WTC11 (cell line): Measurements from ENCODE around the gene TSSC4. TPM values are rescaled to one million over a fixed set of nuclear protein-coding genes. Genes with fewer than 3 reads are reported as not detected.
A peak's percentile ranks its signal among the peaks of the same experiment; 100 is the strongest.

Source experiments
- ATAC-seq: fragments of 200-7000 bp; cut with Tn5 transposase; 2 replicates; pipeline ENCODE4 v1.10.0; 2021; ENCODE audit warnings: mild to moderate bottlenecking, moderate library complexity
- CTCF ChIA-PET: fragments of 300-600 bp; sonication (Branson Sonifier 250); formaldehyde crosslinking; loops from one replicate; lab custom pipeline; 2021; ENCODE audit warnings: antibody characterized with exemption; lab: Charles Lee
- POLR2A ChIA-PET: fragments of 350-600 bp; sonication (Branson Sonifier 250); formaldehyde crosslinking; loops from one replicate; lab custom pipeline; 2021; ENCODE audit warnings: antibody characterized with exemption; lab: Charles Lee
- DNase-seq: peaks from one replicate; pipeline ENCODE4 v3.0.0; 2021; ENCODE audit warnings: low spot score
- H3K27ac Mint-ChIP-seq: 2 replicates; pipeline ENCODE4 v1.8.0; 2021; ENCODE audit warnings: mixed read lengths
- H3K27me3 Mint-ChIP-seq: 2 replicates; pipeline ENCODE4 v1.8.0; 2021; ENCODE audit warnings: low read depth, mild to moderate bottlenecking, moderate library complexity, mixed read lengths
- H3K36me3 Mint-ChIP-seq: 2 replicates; pipeline ENCODE4 v1.8.0; 2021; ENCODE audit warnings: mixed read lengths
- H3K4me1 Mint-ChIP-seq: 2 replicates; pipeline ENCODE4 v1.8.0; 2022; ENCODE audit warnings: mixed read lengths
- H3K4me3 Mint-ChIP-seq: 2 replicates; pipeline ENCODE4 v1.8.0; 2021; ENCODE audit warnings: mild to moderate bottlenecking, moderate library complexity, mixed read lengths
- H3K9me3 Mint-ChIP-seq: 2 replicates; pipeline ENCODE4 v1.8.0; 2021; ENCODE audit warnings: mixed read lengths
- ATF1 ChIP-seq: sonication (generic); formaldehyde crosslinking; IDR thresholded peaks from 2 replicates; pipeline ENCODE4 v1.8.1; 2023; ENCODE audit warnings: mild to moderate bottlenecking, moderate library complexity, missing genetic modification reagents
- EMX1 ChIP-seq: fragments of 250-450 bp; sonication (Bioruptor Pico); IDR thresholded peaks from 2 replicates; pipeline ENCODE4 v1.8.0; 2021; ENCODE audit warnings: mild to moderate bottlenecking
- GRHL2 ChIP-seq: fragments of 250-450 bp; sonication (Bioruptor Pico); IDR thresholded peaks from 2 replicates; pipeline ENCODE4 v1.8.0; 2022; ENCODE audit warnings: mild to moderate bottlenecking, moderate library complexity; ENCODE audit not compliant: insufficient replicate concordance, severe bottlenecking
- IRF2 ChIP-seq: sonication (generic); formaldehyde crosslinking; IDR thresholded peaks from 2 replicates; pipeline ENCODE4 v1.8.0; 2022; ENCODE audit warnings: low read depth, missing genetic modification reagents, borderline replicate concordance
- JAZF1 ChIP-seq: fragments of 250-450 bp; sonication (Bioruptor Pico); IDR thresholded peaks from 2 replicates; pipeline ENCODE4 v1.9.0; 2021; ENCODE audit warnings: moderate library complexity, mild to moderate bottlenecking, inconsistent platforms
- KAT7 ChIP-seq: sonication (generic); formaldehyde crosslinking; IDR thresholded peaks from 2 replicates; pipeline ENCODE4 v1.8.1; 2023; ENCODE audit warnings: missing genetic modification reagents, mild to moderate bottlenecking, borderline replicate concordance
- MXD4 ChIP-seq: fragments of 250-450 bp; sonication (Bioruptor Pico); IDR thresholded peaks from 2 replicates; pipeline ENCODE4 v1.8.0; 2021; ENCODE audit warnings: mild to moderate bottlenecking, moderate library complexity, borderline replicate concordance
- NFE2L1 ChIP-seq: sonication (generic); formaldehyde crosslinking; IDR thresholded peaks from 2 replicates; pipeline ENCODE4 v1.8.1; 2023; ENCODE audit warnings: missing genetic modification reagents
- NR3C1 ChIP-seq: sonication (generic); formaldehyde crosslinking; conservative IDR thresholded peaks from 2 replicates; pipeline ENCODE4 v1.8.1; 2023; ENCODE audit warnings: low read depth, mild to moderate bottlenecking, missing genetic modification reagents
- TEAD4 ChIP-seq: sonication (generic); formaldehyde crosslinking; IDR thresholded peaks from 2 replicates; pipeline ENCODE4 v1.8.0; 2022; ENCODE audit warnings: mild to moderate bottlenecking, missing genetic modification reagents
- ZNF219 ChIP-seq: sonication (generic); formaldehyde crosslinking; IDR thresholded peaks from 2 replicates; pipeline ENCODE4 v1.8.0; 2023; ENCODE audit warnings: missing genetic modification reagents, mild to moderate bottlenecking, borderline replicate concordance
- ZNF317 ChIP-seq: sonication (generic); formaldehyde crosslinking; IDR thresholded peaks from 2 replicates; pipeline ENCODE4 v1.8.1; 2023; ENCODE audit warnings: low read depth, mild to moderate bottlenecking, moderate library complexity, missing genetic modification reagents, borderline replicate concordance
- ZNF396 ChIP-seq: fragments of 250-450 bp; sonication (Bioruptor Pico); IDR thresholded peaks from 2 replicates; pipeline ENCODE4 v1.8.0; 2021; ENCODE audit warnings: mild to moderate bottlenecking, moderate library complexity, borderline replicate concordance
- ZNF416 ChIP-seq: fragments of 250-450 bp; sonication (Bioruptor Pico); IDR thresholded peaks from 2 replicates; pipeline ENCODE4 v1.9.0; 2021; ENCODE audit warnings: mild to moderate bottlenecking, inconsistent platforms
- ZNF423 ChIP-seq: fragments of 250-450 bp; sonication (Bioruptor Pico); IDR thresholded peaks from 2 replicates; pipeline ENCODE4 v2.1.2; 2022; ENCODE audit warnings: mild to moderate bottlenecking, moderate library complexity
- total RNA-seq: library from RNA; stranded (reverse); gene quantifications from 3 replicates; pipeline ENCODE4 v1.2.3, GENCODE V29; 2021
- TF ChIP-seq, protein P1 (sequence below): fragments of 200-600 bp; IDR thresholded peaks from 2 replicates; pipeline ENCODE4 v1.8.0; 2022; ENCODE audit warnings: antibody characterized with exemption
- TF ChIP-seq, protein P2 (sequence below): sonication (generic); formaldehyde crosslinking; IDR thresholded peaks from 2 replicates; pipeline ENCODE4 v1.8.1; 2023; ENCODE audit warnings: mild to moderate bottlenecking, moderate library complexity, missing genetic modification reagents
- TF ChIP-seq, protein P3 (sequence below): sonication (generic); formaldehyde crosslinking; IDR thresholded peaks from 2 replicates; pipeline ENCODE4 v1.8.0; 2022; ENCODE audit warnings: mild to moderate bottlenecking, missing genetic modification reagents
- TF ChIP-seq, protein P4 (sequence below): sonication (generic); formaldehyde crosslinking; IDR thresholded peaks from 2 replicates; pipeline ENCODE4 v1.8.1; 2022; ENCODE audit warnings: low read depth, mild to moderate bottlenecking, moderate library complexity, missing genetic modification reagents, borderline replicate concordance
- TF ChIP-seq, protein P5 (sequence below): fragments of 250-450 bp; sonication (Bioruptor Pico); IDR thresholded peaks from 2 replicates; pipeline ENCODE4 v1.9.0; 2021; ENCODE audit warnings: mild to moderate bottlenecking
- TF ChIP-seq, protein P6 (sequence below): fragments of 250-450 bp; sonication (Bioruptor Pico); conservative IDR thresholded peaks from 2 replicates; pipeline ENCODE4 v1.9.0; 2021; ENCODE audit warnings: mild to moderate bottlenecking

Gene TSSC4
- total RNA-seq, 1 experiment from 2014 or later, result 41.4 TPM

DNA sequence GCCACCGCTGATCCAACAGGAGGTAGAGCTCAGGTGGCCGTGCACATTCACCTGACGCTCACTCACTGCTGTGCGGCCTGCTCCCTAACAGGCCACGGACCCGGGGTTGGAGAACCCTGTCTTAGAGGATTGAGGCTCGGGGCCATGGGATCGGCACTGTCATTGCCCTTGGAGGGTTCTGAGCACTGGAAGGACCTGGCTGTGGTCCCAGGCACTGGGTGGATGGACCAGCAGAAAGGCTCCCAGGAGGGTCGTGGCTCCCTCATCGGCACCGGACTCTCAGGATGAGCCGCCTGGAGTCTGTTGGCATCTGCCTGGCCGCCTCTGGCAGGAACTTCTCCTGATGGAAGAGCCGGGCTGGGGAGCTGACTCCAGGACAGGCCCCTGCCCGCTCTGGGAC, 50.8 kb downstream of the TSSC4 start (continued):
- TF ChIP-seq, protein P1, sequence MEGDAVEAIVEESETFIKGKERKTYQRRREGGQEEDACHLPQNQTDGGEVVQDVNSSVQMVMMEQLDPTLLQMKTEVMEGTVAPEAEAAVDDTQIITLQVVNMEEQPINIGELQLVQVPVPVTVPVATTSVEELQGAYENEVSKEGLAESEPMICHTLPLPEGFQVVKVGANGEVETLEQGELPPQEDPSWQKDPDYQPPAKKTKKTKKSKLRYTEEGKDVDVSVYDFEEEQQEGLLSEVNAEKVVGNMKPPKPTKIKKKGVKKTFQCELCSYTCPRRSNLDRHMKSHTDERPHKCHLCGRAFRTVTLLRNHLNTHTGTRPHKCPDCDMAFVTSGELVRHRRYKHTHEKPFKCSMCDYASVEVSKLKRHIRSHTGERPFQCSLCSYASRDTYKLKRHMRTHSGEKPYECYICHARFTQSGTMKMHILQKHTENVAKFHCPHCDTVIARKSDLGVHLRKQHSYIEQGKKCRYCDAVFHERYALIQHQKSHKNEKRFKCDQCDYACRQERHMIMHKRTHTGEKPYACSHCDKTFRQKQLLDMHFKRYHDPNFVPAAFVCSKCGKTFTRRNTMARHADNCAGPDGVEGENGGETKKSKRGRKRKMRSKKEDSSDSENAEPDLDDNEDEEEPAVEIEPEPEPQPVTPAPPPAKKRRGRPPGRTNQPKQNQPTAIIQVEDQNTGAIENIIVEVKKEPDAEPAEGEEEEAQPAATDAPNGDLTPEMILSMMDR, result no peak
- TF ChIP-seq ZNF423 (CRISPR knock-in tag) (no peak), ZNF416 (no peak), TEAD4 (CRISPR knock-in tag) (no peak)
- TF ChIP-seq, protein P2, sequence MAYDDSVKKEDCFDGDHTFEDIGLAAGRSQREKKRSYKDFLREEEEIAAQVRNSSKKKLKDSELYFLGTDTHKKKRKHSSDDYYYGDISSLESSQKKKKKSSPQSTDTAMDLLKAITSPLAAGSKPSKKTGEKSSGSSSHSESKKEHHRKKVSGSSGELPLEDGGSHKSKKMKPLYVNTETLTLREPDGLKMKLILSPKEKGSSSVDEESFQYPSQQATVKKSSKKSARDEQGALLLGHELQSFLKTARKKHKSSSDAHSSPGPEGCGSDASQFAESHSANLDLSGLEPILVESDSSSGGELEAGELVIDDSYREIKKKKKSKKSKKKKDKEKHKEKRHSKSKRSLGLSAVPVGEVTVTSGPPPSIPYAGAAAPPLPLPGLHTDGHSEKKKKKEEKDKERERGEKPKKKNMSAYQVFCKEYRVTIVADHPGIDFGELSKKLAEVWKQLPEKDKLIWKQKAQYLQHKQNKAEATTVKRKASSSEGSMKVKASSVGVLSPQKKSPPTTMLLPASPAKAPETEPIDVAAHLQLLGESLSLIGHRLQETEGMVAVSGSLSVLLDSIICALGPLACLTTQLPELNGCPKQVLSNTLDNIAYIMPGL (CRISPR knock-in tag), result no peak
- TF ChIP-seq, all 79 proteins: peak for 0

DNA sequence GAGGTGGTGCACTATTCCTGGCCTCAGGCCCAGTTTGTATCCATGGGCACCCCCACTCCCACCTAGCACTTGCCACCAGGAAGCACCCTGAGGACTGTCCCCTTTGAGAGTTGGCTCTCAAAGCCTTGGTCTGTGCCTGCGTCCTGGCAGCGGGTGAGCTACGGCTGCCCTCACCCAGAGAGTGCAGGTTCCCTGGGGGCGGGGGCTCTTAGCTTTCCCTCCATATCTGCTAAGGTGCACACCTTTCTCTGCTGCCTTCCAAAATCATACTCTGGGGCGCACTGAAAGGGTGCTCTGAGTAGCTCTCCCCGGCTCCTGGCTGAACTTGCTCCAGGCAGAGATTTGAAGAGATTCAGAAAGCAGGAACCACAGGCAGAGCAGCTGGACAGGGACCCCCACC, 51.4 kb downstream of the TSSC4 start:
- H3K27me3 Mint-ChIP-seq, result peaks cover 96% of the 10 kb centered on the region
- CTCF ChIA-PET, result interaction anchor here (0.9 kb wide), 1 partner anchor 79 kb away, joined by 5 read pairs; no protein-coding TSS in a partner anchor

DNA sequence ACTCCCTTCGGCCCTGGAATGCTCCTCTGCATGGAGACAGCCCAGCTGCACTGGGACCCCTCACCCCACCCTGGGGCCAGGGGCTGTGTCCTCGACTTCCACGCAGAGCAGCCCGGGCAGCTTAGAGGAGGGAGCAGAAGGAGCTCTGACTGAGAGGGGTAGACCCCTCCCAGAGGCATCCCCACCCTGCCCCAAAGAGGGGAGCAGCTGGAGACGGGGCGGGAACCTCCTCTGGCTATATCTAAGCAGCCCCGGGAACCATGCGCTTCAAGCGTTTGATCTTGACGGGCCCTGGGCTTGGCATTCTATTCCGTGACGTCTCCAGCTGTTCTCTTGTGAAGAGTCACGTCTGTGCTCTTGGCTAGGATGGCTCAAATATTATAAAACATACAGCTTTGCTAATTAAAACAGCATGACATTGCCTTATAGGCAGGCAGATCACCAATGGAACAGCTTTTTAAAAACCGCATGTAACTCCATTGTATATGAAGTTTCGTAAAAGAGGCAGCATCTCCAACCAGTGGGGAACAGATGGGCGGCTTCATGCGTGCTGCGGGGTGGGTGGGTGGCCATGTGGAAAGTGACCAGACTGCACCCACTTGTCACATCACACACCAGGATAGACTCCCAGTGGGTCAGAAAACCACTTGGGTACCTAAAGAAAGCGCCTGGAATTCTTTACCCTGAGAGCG, 51.9 kb downstream of the TSSC4 start:
- no peak overlapping the region for H3K4me3 Mint-ChIP-seq
- no peaks in the 10 kb centered on the region for H3K9me3 Mint-ChIP-seq
- DNase-seq (peak; percentile 8), ATAC-seq (no peak)
- H3K27me3 Mint-ChIP-seq, result peaks cover 96% of the 10 kb centered on the region
- H3K4me1 Mint-ChIP-seq, result no peaks in the 10 kb centered on the region
- ChIA-PET CTCF (interaction anchor here (0.9 kb wide), 1 partner anchor 79 kb away, joined by 5 read pairs; no protein-coding TSS in a partner anchor), POLR2A (no interaction called here)
- no peak overlapping the region for H3K27ac Mint-ChIP-seq
- no peaks in the 10 kb centered on the region for H3K36me3 Mint-ChIP-seq
- TF ChIP-seq IRF2 (CRISPR knock-in tag) (no peak), MXD4 (no peak), EMX1 (CRISPR knock-in tag) (no peak), KAT7 (CRISPR knock-in tag) (no peak), ZNF423 (CRISPR knock-in tag) (no peak), JAZF1 (CRISPR knock-in tag) (no peak), NFE2L1 (CRISPR knock-in tag) (no peak), ATF1 (CRISPR knock-in tag) (no peak)
- TF ChIP-seq, protein P3, sequence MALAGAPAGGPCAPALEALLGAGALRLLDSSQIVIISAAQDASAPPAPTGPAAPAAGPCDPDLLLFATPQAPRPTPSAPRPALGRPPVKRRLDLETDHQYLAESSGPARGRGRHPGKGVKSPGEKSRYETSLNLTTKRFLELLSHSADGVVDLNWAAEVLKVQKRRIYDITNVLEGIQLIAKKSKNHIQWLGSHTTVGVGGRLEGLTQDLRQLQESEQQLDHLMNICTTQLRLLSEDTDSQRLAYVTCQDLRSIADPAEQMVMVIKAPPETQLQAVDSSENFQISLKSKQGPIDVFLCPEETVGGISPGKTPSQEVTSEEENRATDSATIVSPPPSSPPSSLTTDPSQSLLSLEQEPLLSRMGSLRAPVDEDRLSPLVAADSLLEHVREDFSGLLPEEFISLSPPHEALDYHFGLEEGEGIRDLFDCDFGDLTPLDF (CRISPR knock-in tag), result no peak
- TF ChIP-seq, protein P4, sequence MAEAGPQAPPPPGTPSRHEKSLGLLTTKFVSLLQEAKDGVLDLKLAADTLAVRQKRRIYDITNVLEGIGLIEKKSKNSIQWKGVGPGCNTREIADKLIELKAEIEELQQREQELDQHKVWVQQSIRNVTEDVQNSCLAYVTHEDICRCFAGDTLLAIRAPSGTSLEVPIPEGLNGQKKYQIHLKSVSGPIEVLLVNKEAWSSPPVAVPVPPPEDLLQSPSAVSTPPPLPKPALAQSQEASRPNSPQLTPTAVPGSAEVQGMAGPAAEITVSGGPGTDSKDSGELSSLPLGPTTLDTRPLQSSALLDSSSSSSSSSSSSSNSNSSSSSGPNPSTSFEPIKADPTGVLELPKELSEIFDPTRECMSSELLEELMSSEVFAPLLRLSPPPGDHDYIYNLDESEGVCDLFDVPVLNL, result no peak

More for the DNA sequence above, 51.4 kb downstream of the TSSC4 start:
- ATAC-seq, result no peak
- no peak overlapping the region for H3K27ac Mint-ChIP-seq
- no peak overlapping the region for H3K4me3 Mint-ChIP-seq
- no peaks in the 10 kb centered on the region for H3K36me3 Mint-ChIP-seq
- POLR2A ChIA-PET, result no interaction called here
- no peaks in the 10 kb centered on the region for H3K4me1 Mint-ChIP-seq
- TF ChIP-seq MXD4 (no peak), GRHL2 (CRISPR knock-in tag) (no peak), ZNF396 (CRISPR knock-in tag) (no peak), NR3C1 (CRISPR knock-in tag) (no peak), ZNF317 (CRISPR knock-in tag) (no peak), ZNF219 (no peak)
- TF ChIP-seq, protein P5, sequence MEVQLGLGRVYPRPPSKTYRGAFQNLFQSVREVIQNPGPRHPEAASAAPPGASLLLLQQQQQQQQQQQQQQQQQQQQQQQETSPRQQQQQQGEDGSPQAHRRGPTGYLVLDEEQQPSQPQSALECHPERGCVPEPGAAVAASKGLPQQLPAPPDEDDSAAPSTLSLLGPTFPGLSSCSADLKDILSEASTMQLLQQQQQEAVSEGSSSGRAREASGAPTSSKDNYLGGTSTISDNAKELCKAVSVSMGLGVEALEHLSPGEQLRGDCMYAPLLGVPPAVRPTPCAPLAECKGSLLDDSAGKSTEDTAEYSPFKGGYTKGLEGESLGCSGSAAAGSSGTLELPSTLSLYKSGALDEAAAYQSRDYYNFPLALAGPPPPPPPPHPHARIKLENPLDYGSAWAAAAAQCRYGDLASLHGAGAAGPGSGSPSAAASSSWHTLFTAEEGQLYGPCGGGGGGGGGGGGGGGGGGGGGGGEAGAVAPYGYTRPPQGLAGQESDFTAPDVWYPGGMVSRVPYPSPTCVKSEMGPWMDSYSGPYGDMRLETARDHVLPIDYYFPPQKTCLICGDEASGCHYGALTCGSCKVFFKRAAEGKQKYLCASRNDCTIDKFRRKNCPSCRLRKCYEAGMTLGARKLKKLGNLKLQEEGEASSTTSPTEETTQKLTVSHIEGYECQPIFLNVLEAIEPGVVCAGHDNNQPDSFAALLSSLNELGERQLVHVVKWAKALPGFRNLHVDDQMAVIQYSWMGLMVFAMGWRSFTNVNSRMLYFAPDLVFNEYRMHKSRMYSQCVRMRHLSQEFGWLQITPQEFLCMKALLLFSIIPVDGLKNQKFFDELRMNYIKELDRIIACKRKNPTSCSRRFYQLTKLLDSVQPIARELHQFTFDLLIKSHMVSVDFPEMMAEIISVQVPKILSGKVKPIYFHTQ (CRISPR knock-in tag), result no peak
- TF ChIP-seq, protein P6, sequence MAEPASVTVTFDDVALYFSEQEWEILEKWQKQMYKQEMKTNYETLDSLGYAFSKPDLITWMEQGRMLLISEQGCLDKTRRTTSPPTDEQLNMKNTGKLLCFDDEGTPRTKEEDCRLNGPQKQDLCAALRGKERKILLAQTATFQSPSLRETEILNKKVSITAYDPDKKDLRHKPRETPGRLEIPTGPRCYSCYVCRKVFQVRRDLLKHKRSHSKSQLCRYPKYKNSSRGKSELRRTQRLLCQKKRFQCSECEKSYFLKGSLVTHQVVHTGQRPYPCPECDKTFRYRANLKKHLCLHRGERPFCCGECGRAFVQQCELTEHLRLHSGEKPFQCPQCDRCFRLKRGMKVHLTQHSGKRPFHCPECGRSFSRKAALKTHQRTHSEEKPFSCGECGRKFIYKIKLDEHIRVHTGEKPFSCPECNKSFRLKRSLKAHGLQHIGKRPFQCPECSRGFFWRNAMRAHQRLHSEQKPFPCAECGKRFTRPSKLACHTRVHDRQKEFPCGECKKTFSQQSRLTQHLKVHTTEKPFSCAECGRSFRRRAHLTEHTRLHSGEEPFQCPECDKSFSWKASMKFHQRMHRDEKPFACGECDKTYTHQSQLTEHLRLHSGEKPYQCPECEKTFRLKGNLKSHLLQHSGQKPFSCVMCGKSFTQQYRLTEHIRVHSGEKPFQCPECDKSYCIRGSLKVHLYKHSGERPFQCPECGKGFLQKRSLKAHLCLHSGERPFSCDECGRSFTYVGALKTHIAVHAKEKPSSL, result no peak
- DNase-seq, result no peak
- H3K9me3 Mint-ChIP-seq, result no peaks in the 10 kb centered on the region
